HL-60/S4 treated with retinoic acid at 250 ng/mL for 4 days and 3 days (cell line): ENCODE measurements around the gene FCRLA.

Experiments used
- in situ Hi-C: fragments of 300-500 bp; cut with MboI; formaldehyde crosslinking; loops from 2 replicates; pipeline ENCODE4 v1.7.0; 2022; ENCODE audit warnings: low sequenced_read_pairs

Gene FCRLA

GRCh38 chr1:161705537-161705936 is 1.5 kb upstream of the FCRLA start:
- in situ Hi-C loops: no loop called here

GRCh38 chr1:161706113-161706481 is 932 bp upstream of the FCRLA start:
- in situ Hi-C loops: no loop called here

GRCh38 chr1:161707503-161707902 is 474 bp downstream of the FCRLA start:
- in situ Hi-C loops: no loop called here

- in situ Hi-C loops: no loop called here
Observed at GRCh38 chr1:161709373-161709772, 2.3 kb downstream of the FCRLA start.

GRCh38 chr1:161710560-161710959 is 3.5 kb downstream of the FCRLA start:
- in situ Hi-C loops: no loop called here

GRCh38 chr1:161718559-161719324 is 11.7 kb downstream of the FCRLA start:
- in situ Hi-C loops: no loop called here

- in situ Hi-C loops: no loop called here
Observed at GRCh38 chr1:161719325-161719611, 12.2 kb downstream of the FCRLA start.

- in situ Hi-C loops: no loop called here
Observed at GRCh38 chr1:161720422-161720821, 13.4 kb downstream of the FCRLA start.

GRCh38 chr1:161720956-161721737 is 14.1 kb downstream of the FCRLA start, which contains the start of gene FCRLB:
FCRLB (plus strand) TSS chr1:161721544; CDS start chr1:161722673, 1,129 bp downstream.
- in situ Hi-C loops: no loop called here

- in situ Hi-C loops: no loop called here
Observed at GRCh38 chr1:161721738-161722343, 14.8 kb downstream of the FCRLA start.

- in situ Hi-C loops: no loop called here
Observed at GRCh38 chr1:161722406-161722805, 15.4 kb downstream of the FCRLA start.

GRCh38 chr1:161723459-161724141 is 16.6 kb downstream of the FCRLA start:
- in situ Hi-C loops: no loop called here

- in situ Hi-C loops: loop anchor here (25.0 kb wide), 1 partner anchor 513 kb away; the partner anchor contains the start of genes APOA2, FCER1G and NDUFS2
Observed at GRCh38 chr1:161725258-161725907, 18.4 kb downstream of the FCRLA start.

- in situ Hi-C loops: loop anchor here (25.0 kb wide), 1 partner anchor 514 kb away; the partner anchor contains the start of genes APOA2, FCER1G and NDUFS2
Observed at GRCh38 chr1:161725908-161726472, 19.0 kb downstream of the FCRLA start.

GRCh38 chr1:161726473-161727255 is 19.6 kb downstream of the FCRLA start:
- in situ Hi-C loops: loop anchor here (25.0 kb wide), 1 partner anchor 514 kb away; the partner anchor contains the start of genes APOA2, FCER1G and NDUFS2

GRCh38 chr1:161727256-161727924 is 20.4 kb downstream of the FCRLA start:
- in situ Hi-C loops: loop anchor here (25.0 kb wide), 1 partner anchor 515 kb away; the partner anchor contains the start of genes APOA2, FCER1G and NDUFS2

GRCh38 chr1:161728376-161729226 is 21.6 kb downstream of the FCRLA start:
- in situ Hi-C loops: loop anchor here (25.0 kb wide), 1 partner anchor 516 kb away; the partner anchor contains the start of genes APOA2, FCER1G and NDUFS2
